Sigmoid colon (tissue), 4 donors: ENCODE measurements around the gene CDHR3.

Experiments
- CTCF ChIP-seq, 4 experiments: fragments of 450-650 bp in 3 of 4; fragments of 200-600 bp in 1 of 4; IDR thresholded peaks; one replicate each; pipeline ENCODE4 v1.5.1; 2016 to 2019; ENCODE audit warnings: antibody characterized with exemption in 4 of 4, mild to moderate bottlenecking in 3 of 4, moderate library complexity in 2 of 4
- EP300 ChIP-seq, 4 donors: sonication (generic); formaldehyde crosslinking; IDR thresholded peaks; one replicate each; pipeline ENCODE4 v1.6.1; 2017; ENCODE audit warnings: antibody characterized with exemption in 4 of 4
- POLR2A ChIP-seq, 2 donors: fragments of 450-650 bp; IDR thresholded peaks; one replicate each; pipeline ENCODE4 v1.6.1; 2016; ENCODE audit warnings: antibody characterized with exemption in 2 of 2, mild to moderate bottlenecking in 2 of 2, moderate library complexity in 2 of 2
- POLR2AphosphoS5 ChIP-seq, 4 donors: sonication (generic); formaldehyde crosslinking; IDR thresholded peaks; one replicate each; pipeline ENCODE4 v1.6.1; 2017; ENCODE audit warnings: antibody characterized with exemption in 4 of 4

- no peak for TF ChIP-seq CTCF (IDR thresholded peaks at IDR 0.05)
- no peak for TF ChIP-seq POLR2A (IDR thresholded peaks at IDR 0.05)
- no peak for TF ChIP-seq POLR2AphosphoS5 (IDR thresholded peaks at IDR 0.05)
- TF ChIP-seq EP300 (IDR thresholded peaks at IDR 0.05), result no peak
Observed at GRCh38 chr7:105920766-105921165, 42.3 kb upstream of the CDHR3 start.
